A549 (cell line): Measurements from ENCODE around the gene C15orf39. TPM values are rescaled to one million over a fixed set of nuclear protein-coding genes. Genes with fewer than 3 reads are reported as not detected.

Experiments
- ATAC-seq, 2 experiments: fragments of 200-7000 bp in 1 of 2; fragments of >200 bp in 1 of 2; cut with Nextera tagmentation in 1 of 2; cut with Tn5 transposase in 1 of 2; 3 replicates each; pipeline versions ENCODE4 v1.8.0 to v1.9.1; 2018 to 2020; ENCODE audit warnings: mild to moderate bottlenecking in 1 of 2, moderate library complexity in 1 of 2
- CTCF ChIA-PET: fragments of 300-600 bp; sonication (Branson Sonifier 250); formaldehyde crosslinking; extraction: SDS; loops from one replicate; lab custom pipeline; 2021; ENCODE audit warnings: antibody characterized with exemption, inconsistent platforms; lab: Yijun Ruan, JAX
- POLR2A ChIA-PET: fragments of 350-600 bp; formaldehyde crosslinking; extraction: SDS; loops from one replicate; lab custom pipeline; 2021; ENCODE audit warnings: antibody characterized with exemption, inconsistent platforms; lab: Yijun Ruan, JAX
- DNase-seq, 2 experiments: peaks; one replicate each; pipeline versions ENCODE4 v3.0.0 to v3.0.0-alpha.2; 2011 to 2016; ENCODE audit warnings: low read depth in 1 of 2, low spot score in 1 of 2
- FAIRE-seq: peaks from 2 replicates; lab custom pipeline; 2011; peaks lifted over from hg19 to GRCh38; lab: Jason Lieb, UNC
- H3K27ac ChIP-seq, 2 experiments: fragments of >200 bp; sonication (Bioruptor Twin); formaldehyde crosslinking; 3 replicates each; pipeline ENCODE4 v1.5.1; 2016 to 2017
- H3K4me1 ChIP-seq: fragments of >200 bp; sonication (Bioruptor Twin); formaldehyde crosslinking; 3 replicates; pipeline ENCODE4 v1.6.1; 2016
- H3K4me2 ChIP-seq: fragments of >200 bp; sonication (Bioruptor Twin); formaldehyde crosslinking; 3 replicates; pipeline ENCODE4 v1.6.1; 2016
- H3K4me3 ChIP-seq: fragments of >200 bp; sonication (Bioruptor Twin); formaldehyde crosslinking; 3 replicates; pipeline ENCODE4 v1.5.1; 2016
- H3K9me3 ChIP-seq: fragments of >200 bp; sonication (Bioruptor Twin); formaldehyde crosslinking; 3 replicates; pipeline ENCODE4 v1.6.1; 2016
- BHLHE40 ChIP-seq: IDR thresholded peaks from 2 replicates; pipeline ENCODE4 v1.6.1; 2012; ENCODE audit warnings: low read depth, low read length, inconsistent platforms
- CBX2 ChIP-seq: fragments of 200-600 bp; sonication (generic); IDR thresholded peaks from 2 replicates; pipeline ENCODE4 v1.6.1; 2016; ENCODE audit warnings: low read depth, mild to moderate bottlenecking, borderline replicate concordance
- EP300 ChIP-seq, 2 experiments: fragments of >200 bp; sonication (Bioruptor Twin); formaldehyde crosslinking; IDR thresholded peaks; 2 replicates in 1 of 2; 3 replicates in 1 of 2; pipeline ENCODE4 v1.6.1; 2016 to 2017
- ESRRA ChIP-seq: fragments of 150-350 bp; IDR thresholded peaks from 2 replicates; pipeline ENCODE4 v1.6.1; 2014; ENCODE audit warnings: mild to moderate bottlenecking, low read length, borderline replicate concordance
- FOSB ChIP-seq: fragments of 250-450 bp; sonication (Bioruptor Pico); IDR thresholded peaks from 2 replicates; pipeline ENCODE4 v1.5.0; 2020; ENCODE audit warnings: mild to moderate bottlenecking, moderate library complexity
- FOXS1 ChIP-seq: fragments of 250-450 bp; sonication (Bioruptor Pico); IDR thresholded peaks from 2 replicates; pipeline ENCODE4 v1.5.0; 2020; ENCODE audit warnings: mild to moderate bottlenecking, moderate library complexity
- HDAC2 ChIP-seq: fragments of 200-600 bp; sonication (generic); IDR thresholded peaks from 2 replicates; pipeline ENCODE4 v1.6.1; 2016
- HEYL ChIP-seq: fragments of 250-450 bp; sonication (Bioruptor Pico); IDR thresholded peaks from 2 replicates; pipeline ENCODE4 v1.8.0; 2021; ENCODE audit warnings: mild to moderate bottlenecking, moderate library complexity
- HOXA7 ChIP-seq: fragments of 250-450 bp; sonication (Bioruptor Pico); IDR thresholded peaks from 2 replicates; pipeline ENCODE4 v1.5.0; 2020; ENCODE audit warnings: mild to moderate bottlenecking, moderate library complexity
- JUN ChIP-seq, 2 experiments: fragments of >200 bp; sonication (Bioruptor Twin); formaldehyde crosslinking; IDR thresholded peaks; 2 replicates in 1 of 2; 3 replicates in 1 of 2; pipeline ENCODE4 v1.6.1; 2016 to 2017
- KDM5A ChIP-seq: fragments of 200-600 bp; sonication (generic); IDR thresholded peaks from 2 replicates; pipeline ENCODE4 v1.6.1; 2016; ENCODE audit warnings: antibody characterized with exemption, mild to moderate bottlenecking
- NFE2L2 ChIP-seq: fragments of 150-350 bp; conservative IDR thresholded peaks from 2 replicates; pipeline ENCODE4 v1.6.1; 2014; ENCODE audit warnings: low read length
- NR3C1 ChIP-seq: fragments of >200 bp; sonication (Bioruptor Twin); formaldehyde crosslinking; IDR thresholded peaks from 3 replicates; pipeline ENCODE4 v1.6.1; 2017
- RAD21 ChIP-seq, 2 experiments: fragments of >200 bp in 1 of 2; sonication (Bioruptor Twin) in 1 of 2; formaldehyde crosslinking in 1 of 2; IDR thresholded peaks in 1 of 2; conservative IDR thresholded peaks in 1 of 2; 2 replicates in 1 of 2; 3 replicates in 1 of 2; pipeline ENCODE4 v1.6.1; 2012 to 2018; ENCODE audit warnings: inconsistent platforms in 1 of 2
- RCOR1 ChIP-seq: fragments of 150-350 bp; IDR thresholded peaks from 2 replicates; pipeline ENCODE4 v1.6.1; 2014; ENCODE audit warnings: antibody characterized with exemption, low read length, low read depth
- SMC3 ChIP-seq: fragments of >200 bp; sonication (Bioruptor Twin); formaldehyde crosslinking; IDR thresholded peaks from 3 replicates; pipeline ENCODE4 v1.6.1; 2018; ENCODE audit warnings: inconsistent platforms
- SREBF2 ChIP-seq: fragments of 450-650 bp; IDR thresholded peaks from 2 replicates; pipeline ENCODE4 v1.6.1; 2014; ENCODE audit warnings: mild to moderate bottlenecking, moderate library complexity
- TFCP2L1 ChIP-seq: fragments of 250-450 bp; sonication (Bioruptor Pico); IDR thresholded peaks from 2 replicates; pipeline ENCODE4 v1.5.0; 2021; ENCODE audit warnings: mild to moderate bottlenecking
- TP53 ChIP-seq: fragments of 250-450 bp; sonication (Bioruptor Pico); IDR thresholded peaks from 2 replicates; pipeline ENCODE4 v1.5.0; 2021; ENCODE audit warnings: mild to moderate bottlenecking, moderate library complexity
- ZC3H11A ChIP-seq: fragments of 450-650 bp; IDR thresholded peaks from 2 replicates; pipeline ENCODE4 v1.6.1; 2014; ENCODE audit warnings: antibody characterized with exemption, mild to moderate bottlenecking
- ZFP36 ChIP-seq: fragments of 450-650 bp; IDR thresholded peaks from 2 replicates; pipeline ENCODE4 v1.6.1; 2014; ENCODE audit warnings: borderline replicate concordance; ENCODE audit not compliant: partially characterized antibody
- WGBS: methylation state at CpG from one replicate; pipeline ENCODE4 v1.1.6; 2017; ENCODE audit errors: missing lambda C conversion rate; 5-methylcytosine and 5-hydroxymethylcytosine counted together
- polyA plus RNA-seq, 4 experiments: library from polyadenylated mRNA; depleted of rRNA in 3 of 4; stranded (reverse); fragments of >200 nt; fragmentation: RNase III in 1 of 4; extraction: RNeasy Plus Mini Kit Qiagen cat#74134 plus additional on column Dnase treatment in 1 of 4; gene quantifications; 2 replicates in 3 of 4; 3 replicates in 1 of 4; pipeline ENCODE4 v1.2.3, GENCODE V29; 2011 to 2017
- TF ChIP-seq, protein P1 (sequence below): IDR thresholded peaks from 2 replicates; pipeline ENCODE4 v1.6.1; 2012
- TF ChIP-seq, protein P2 (sequence below): fragments of 250-450 bp; sonication (Bioruptor Pico); IDR thresholded peaks from 2 replicates; pipeline ENCODE4 v1.5.0; 2021; ENCODE audit warnings: mild to moderate bottlenecking, moderate library complexity, borderline replicate concordance
- TF ChIP-seq, protein P3 (sequence below): IDR thresholded peaks from 2 replicates; pipeline ENCODE4 v1.6.1; 2012
- TF ChIP-seq, protein P4 (sequence below): fragments of >200 bp; sonication (Bioruptor Twin); formaldehyde crosslinking; IDR thresholded peaks from 2 replicates; pipeline ENCODE4 v1.6.1; 2016

C15orf39 gene
- polyA plus RNA-seq, 2 of the 4 experiments (the other 2 are of a cell fraction): 5.7 to 16.7 TPM

DNA sequence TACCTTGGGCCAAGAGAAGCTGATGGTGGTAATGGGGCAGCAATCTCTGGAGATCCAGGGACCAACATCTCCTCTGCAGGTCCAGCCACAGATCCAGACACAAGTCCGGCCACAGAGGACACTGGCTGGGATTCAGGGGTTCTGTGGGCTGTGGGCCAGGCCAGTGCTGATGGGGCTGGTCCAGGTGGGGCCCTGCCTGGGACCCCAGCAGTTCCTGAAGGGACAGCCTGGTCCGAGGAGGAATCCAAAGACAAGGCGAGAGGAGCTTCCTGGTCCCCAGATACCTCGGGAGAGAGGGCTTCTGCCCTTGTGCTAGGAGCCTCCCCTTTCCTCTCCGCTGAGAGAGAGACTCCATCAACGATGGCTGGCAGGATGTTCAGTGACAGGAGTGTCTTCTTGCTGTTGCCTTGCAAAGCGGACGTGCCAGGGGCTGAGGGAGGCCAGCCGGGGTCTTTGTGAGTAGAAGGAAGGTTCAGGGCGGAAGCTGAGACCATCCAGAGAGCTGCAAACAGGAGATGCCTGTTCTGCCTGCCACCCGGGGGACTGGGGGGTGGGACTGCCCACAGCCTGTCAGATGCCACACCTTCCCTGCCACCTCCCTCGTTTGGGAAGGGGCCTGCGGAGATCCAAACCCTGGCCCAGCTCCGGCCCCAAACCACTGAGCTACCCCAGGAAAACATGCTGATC lies 32.0 kb downstream of the C15orf39 start:
- ATAC-seq: no peak
- no peak overlapping the region for H3K27ac ChIP-seq
- FAIRE-seq: no peak
- TF ChIP-seq HEYL (CRISPR knock-in tag) (no peak), RAD21 (conservative IDR thresholded peaks at IDR 0.05 in 1 of 2, IDR thresholded peaks at IDR 0.05 in 1 of 2) (no peak), TFCP2L1 (CRISPR knock-in tag) (no peak), ESRRA (no peak), NR3C1 (no peak), BHLHE40 (no peak), EP300 (IDR thresholded peaks at IDR 0.05) (no peak), FOXS1 (CRISPR knock-in tag) (no peak)
- TF ChIP-seq, protein P1, sequence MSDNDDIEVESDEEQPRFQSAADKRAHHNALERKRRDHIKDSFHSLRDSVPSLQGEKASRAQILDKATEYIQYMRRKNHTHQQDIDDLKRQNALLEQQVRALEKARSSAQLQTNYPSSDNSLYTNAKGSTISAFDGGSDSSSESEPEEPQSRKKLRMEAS: no peak
- POLR2A ChIA-PET: no interaction called here
- no peak for DNase-seq
- H3K9me3 ChIP-seq: no peaks in the 10 kb centered on the region
- CTCF ChIA-PET: interaction anchor here (1.0 to 1.4 kb wide), 3 partner anchors 9 to 204 kb away, joined by 3 to 5 read pairs (median 4); no protein-coding TSS in a partner anchor
- H3K4me3 ChIP-seq: no peak overlapping the region
- WGBS: 39% methylated on average over 14 of the region's 14 CpGs
- no peak overlapping the region for H3K4me2 ChIP-seq
- H3K4me1 ChIP-seq: 0 out of 3 replicates have a peak, but pooled peaks cover 4% of the 10 kb centered on the region

DNA sequence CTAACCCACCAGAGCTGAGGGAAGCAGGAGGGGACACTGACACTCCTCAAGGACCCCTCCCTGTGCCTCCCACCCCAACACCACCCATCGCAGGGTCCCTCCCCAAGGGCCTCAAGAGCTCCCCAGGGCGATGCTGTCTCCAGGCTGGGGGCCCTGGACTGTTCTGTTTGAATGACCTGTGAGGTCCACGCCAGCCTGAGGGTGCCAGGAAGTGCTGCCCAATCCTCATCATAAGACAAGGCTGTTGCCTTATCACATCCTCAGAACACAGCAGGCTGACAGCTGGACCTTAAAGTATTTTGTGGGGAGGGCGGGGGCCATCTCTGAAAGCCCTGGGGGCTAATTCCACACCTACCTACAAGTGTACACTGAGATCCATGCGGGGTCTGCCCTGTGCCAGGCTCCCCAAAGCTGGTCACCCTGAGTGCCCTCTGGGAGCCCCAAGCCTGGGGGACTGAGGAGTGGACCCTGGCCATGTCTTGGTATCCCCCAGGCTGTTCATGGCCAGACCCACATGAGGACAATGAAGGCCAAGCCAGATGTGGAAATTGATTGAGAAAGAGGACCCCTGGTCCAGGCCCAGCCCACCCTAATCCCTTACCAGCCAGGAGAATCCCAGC lies 32.6 kb downstream of the C15orf39 start:
- CTCF ChIA-PET: interaction anchor here (1.0 to 1.4 kb wide), 3 partner anchors 10 to 205 kb away, joined by 3 to 5 read pairs (median 4); no protein-coding TSS in a partner anchor

More for the DNA sequence above, 32.6 kb downstream of the C15orf39 start:
- DNase-seq (no peak), ATAC-seq (no peak), FAIRE-seq (no peak)
- no peak for TF ChIP-seq NFE2L2
- TF ChIP-seq TP53: no peak
- TF ChIP-seq, protein P2, sequence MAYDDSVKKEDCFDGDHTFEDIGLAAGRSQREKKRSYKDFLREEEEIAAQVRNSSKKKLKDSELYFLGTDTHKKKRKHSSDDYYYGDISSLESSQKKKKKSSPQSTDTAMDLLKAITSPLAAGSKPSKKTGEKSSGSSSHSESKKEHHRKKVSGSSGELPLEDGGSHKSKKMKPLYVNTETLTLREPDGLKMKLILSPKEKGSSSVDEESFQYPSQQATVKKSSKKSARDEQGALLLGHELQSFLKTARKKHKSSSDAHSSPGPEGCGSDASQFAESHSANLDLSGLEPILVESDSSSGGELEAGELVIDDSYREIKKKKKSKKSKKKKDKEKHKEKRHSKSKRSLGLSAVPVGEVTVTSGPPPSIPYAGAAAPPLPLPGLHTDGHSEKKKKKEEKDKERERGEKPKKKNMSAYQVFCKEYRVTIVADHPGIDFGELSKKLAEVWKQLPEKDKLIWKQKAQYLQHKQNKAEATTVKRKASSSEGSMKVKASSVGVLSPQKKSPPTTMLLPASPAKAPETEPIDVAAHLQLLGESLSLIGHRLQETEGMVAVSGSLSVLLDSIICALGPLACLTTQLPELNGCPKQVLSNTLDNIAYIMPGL (CRISPR knock-in tag): no peak
- TF ChIP-seq RCOR1: no peak
- TF ChIP-seq HDAC2: no peak
- TF ChIP-seq KDM5A: no peak
- TF ChIP-seq JUN (IDR thresholded peaks at IDR 0.05): no peak
- TF ChIP-seq, protein P3, sequence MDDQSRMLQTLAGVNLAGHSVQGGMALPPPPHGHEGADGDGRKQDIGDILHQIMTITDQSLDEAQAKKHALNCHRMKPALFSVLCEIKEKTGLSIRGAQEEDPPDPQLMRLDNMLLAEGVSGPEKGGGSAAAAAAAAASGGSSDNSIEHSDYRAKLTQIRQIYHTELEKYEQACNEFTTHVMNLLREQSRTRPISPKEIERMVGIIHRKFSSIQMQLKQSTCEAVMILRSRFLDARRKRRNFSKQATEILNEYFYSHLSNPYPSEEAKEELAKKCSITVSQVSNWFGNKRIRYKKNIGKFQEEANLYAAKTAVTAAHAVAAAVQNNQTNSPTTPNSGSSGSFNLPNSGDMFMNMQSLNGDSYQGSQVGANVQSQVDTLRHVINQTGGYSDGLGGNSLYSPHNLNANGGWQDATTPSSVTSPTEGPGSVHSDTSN: no peak
- no peak for TF ChIP-seq SMC3
- TF ChIP-seq SREBF2: no peak
- TF ChIP-seq, protein P4, sequence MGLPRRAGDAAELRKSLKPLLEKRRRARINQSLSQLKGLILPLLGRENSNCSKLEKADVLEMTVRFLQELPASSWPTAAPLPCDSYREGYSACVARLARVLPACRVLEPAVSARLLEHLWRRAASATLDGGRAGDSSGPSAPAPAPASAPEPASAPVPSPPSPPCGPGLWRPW: no peak
- TF ChIP-seq FOXS1 (CRISPR knock-in tag): no peak
- TF ChIP-seq ZFP36: no peak
- no peak for TF ChIP-seq CBX2
- no peak for TF ChIP-seq ZC3H11A
- no peak for TF ChIP-seq HOXA7 (CRISPR knock-in tag)
- no peak for TF ChIP-seq EP300 (IDR thresholded peaks at IDR 0.05)
- TF ChIP-seq, protein P1: no peak
- TF ChIP-seq FOSB (CRISPR knock-in tag): no peak
- WGBS: 31% methylated on average over 5 of the region's 5 CpGs
- Histone ChIP-seq H3K4me2 (no peak overlapping the region), H3K27ac (no peak overlapping the region), H3K9me3 (no peaks in the 10 kb centered on the region), H3K4me3 (no peak overlapping the region), H3K4me1 (0 out of 3 replicates have a peak, but pooled peaks cover 4% of the 10 kb centered on the region)
- POLR2A ChIA-PET: no interaction called here
